SK-N-SH (cell line): Measurements from ENCODE around the gene LST1.

Experiments
- CHD2 ChIP-seq: fragments of 150-350 bp; IDR thresholded peaks from 2 replicates; pipeline ENCODE4 v1.6.1; 2018; ENCODE audit warnings: low read length; ENCODE audit not compliant: partially characterized antibody
- GABPA ChIP-seq: IDR thresholded peaks from 2 replicates; pipeline ENCODE4 v1.4.0; 2012; ENCODE audit warnings: low read depth, mild to moderate bottlenecking
- POLR2AphosphoS5 ChIP-seq: IDR thresholded peaks from 2 replicates; pipeline ENCODE4 v1.6.1; 2012; ENCODE audit warnings: low read depth, low read length
- RAD21 ChIP-seq: IDR thresholded peaks from 2 replicates; pipeline ENCODE4 v1.6.1; 2012; ENCODE audit warnings: mild to moderate bottlenecking, low read length
- TAF1 ChIP-seq: IDR thresholded peaks from 2 replicates; pipeline ENCODE4 v1.6.1; 2012; ENCODE audit warnings: low read depth, mild to moderate bottlenecking, low read length, moderate library complexity, borderline replicate concordance
- TF ChIP-seq, protein P1 (sequence below): fragments of 200-600 bp; sonication (generic); IDR thresholded peaks from 2 replicates; pipeline ENCODE4 v1.6.1; 2017; ENCODE audit warnings: antibody characterized with exemption, mild to moderate bottlenecking, moderate library complexity
- TF ChIP-seq, protein P2 (sequence below): IDR thresholded peaks from 2 replicates; pipeline ENCODE4 v1.4.0; 2012; ENCODE audit warnings: low read depth, borderline replicate concordance
- TF ChIP-seq, protein P3 (sequence below): fragments of 150-350 bp; IDR thresholded peaks from 2 replicates; pipeline ENCODE4 v1.6.1; 2017; ENCODE audit warnings: antibody characterized with exemption, low read length, low read depth, borderline replicate concordance

DNA sequence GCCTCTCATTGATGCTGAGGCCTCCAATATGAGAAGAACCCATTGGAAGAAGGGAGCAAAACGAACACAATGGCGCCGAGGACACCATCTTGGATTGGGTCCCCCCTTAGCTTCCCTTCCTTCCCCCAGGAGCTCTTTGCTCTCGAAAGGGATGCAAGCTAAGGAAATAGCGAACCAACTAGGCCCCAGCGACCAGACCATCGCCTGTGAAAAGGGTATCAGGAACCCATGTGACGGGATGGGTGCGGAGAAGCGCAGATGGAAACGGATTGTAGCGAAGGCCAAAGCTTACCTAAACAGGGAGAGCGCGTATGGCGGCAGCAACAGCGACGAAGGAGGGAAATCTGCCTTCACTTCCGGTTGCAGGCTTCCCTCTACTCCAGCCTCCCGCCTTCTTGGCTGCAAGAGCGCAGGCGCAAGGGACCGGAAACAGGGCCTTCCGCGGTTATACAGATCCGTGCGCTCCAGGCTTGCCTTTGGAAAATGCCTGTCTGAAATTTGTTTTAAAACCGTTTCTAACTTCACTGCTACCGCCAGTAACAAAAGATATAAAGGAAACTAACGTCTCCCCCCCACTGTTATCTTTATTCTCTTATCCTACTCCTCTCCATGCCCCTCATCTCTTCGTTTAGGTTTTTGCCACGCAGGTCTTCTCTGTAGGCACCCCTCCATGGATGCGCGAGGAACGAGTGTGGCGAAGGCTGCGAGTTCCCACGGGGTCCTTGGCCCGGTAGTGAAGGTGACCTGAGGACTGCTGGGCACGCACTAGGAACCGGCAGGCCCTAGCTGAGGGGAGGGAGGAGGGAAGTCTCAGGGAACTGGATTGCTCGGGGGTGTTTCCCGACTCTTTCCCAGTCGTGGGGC is 44.2 kb upstream of the LST1 start, which contains the start of gene DDX39B:
- TF ChIP-seq TAF1 (peak; percentile 98), RAD21 (no peak), CHD2 (peak; percentile 21), POLR2AphosphoS5 (peak; percentile 93), GABPA (peak; percentile 85)
- TF ChIP-seq, protein P1, sequence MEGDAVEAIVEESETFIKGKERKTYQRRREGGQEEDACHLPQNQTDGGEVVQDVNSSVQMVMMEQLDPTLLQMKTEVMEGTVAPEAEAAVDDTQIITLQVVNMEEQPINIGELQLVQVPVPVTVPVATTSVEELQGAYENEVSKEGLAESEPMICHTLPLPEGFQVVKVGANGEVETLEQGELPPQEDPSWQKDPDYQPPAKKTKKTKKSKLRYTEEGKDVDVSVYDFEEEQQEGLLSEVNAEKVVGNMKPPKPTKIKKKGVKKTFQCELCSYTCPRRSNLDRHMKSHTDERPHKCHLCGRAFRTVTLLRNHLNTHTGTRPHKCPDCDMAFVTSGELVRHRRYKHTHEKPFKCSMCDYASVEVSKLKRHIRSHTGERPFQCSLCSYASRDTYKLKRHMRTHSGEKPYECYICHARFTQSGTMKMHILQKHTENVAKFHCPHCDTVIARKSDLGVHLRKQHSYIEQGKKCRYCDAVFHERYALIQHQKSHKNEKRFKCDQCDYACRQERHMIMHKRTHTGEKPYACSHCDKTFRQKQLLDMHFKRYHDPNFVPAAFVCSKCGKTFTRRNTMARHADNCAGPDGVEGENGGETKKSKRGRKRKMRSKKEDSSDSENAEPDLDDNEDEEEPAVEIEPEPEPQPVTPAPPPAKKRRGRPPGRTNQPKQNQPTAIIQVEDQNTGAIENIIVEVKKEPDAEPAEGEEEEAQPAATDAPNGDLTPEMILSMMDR: no peak
- TF ChIP-seq, protein P2, sequence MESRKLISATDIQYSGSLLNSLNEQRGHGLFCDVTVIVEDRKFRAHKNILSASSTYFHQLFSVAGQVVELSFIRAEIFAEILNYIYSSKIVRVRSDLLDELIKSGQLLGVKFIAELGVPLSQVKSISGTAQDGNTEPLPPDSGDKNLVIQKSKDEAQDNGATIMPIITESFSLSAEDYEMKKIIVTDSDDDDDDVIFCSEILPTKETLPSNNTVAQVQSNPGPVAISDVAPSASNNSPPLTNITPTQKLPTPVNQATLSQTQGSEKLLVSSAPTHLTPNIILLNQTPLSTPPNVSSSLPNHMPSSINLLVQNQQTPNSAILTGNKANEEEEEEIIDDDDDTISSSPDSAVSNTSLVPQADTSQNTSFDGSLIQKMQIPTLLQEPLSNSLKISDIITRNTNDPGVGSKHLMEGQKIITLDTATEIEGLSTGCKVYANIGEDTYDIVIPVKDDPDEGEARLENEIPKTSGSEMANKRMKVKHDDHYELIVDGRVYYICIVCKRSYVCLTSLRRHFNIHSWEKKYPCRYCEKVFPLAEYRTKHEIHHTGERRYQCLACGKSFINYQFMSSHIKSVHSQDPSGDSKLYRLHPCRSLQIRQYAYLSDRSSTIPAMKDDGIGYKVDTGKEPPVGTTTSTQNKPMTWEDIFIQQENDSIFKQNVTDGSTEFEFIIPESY: no peak
- TF ChIP-seq, protein P3, sequence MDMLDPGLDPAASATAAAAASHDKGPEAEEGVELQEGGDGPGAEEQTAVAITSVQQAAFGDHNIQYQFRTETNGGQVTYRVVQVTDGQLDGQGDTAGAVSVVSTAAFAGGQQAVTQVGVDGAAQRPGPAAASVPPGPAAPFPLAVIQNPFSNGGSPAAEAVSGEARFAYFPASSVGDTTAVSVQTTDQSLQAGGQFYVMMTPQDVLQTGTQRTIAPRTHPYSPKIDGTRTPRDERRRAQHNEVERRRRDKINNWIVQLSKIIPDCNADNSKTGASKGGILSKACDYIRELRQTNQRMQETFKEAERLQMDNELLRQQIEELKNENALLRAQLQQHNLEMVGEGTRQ: no peak
